SK-N-SH (cell line): ENCODE data around the gene BOC. TPM values are rescaled to one million over a fixed set of nuclear protein-coding genes. Genes with fewer than 3 reads are reported as not detected.

Experiments
- CTCF ChIA-PET: fragments of 300-600, 350-600 bp; formaldehyde crosslinking; extraction: SDS; loops from one replicate; lab custom pipeline; 2021; lab: Yijun Ruan, JAX
- POLR2A ChIA-PET: fragments of 350-600 bp; sonication (Branson Sonifier 250); formaldehyde crosslinking; extraction: SDS; loops from one replicate; lab custom pipeline; 2020; ENCODE audit warnings: antibody characterized with exemption, inconsistent platforms; lab: Yijun Ruan, JAX
- DNase-seq: peaks from one replicate; pipeline ENCODE4 v3.0.0; 2012
- H2AFZ ChIP-seq: fragments of 200-600 bp; sonication (generic); 2 replicates; pipeline ENCODE4 v1.8.1; 2016; ENCODE audit warnings: antibody characterized with exemption, mild to moderate bottlenecking, low read depth
- H3F3A ChIP-seq: fragments of 200-600 bp; sonication (generic); replicated peaks from 2 replicates; pipeline ENCODE3; 2016; ENCODE audit warnings: antibody characterized with exemption, mild to moderate bottlenecking; ENCODE audit not compliant: insufficient read depth
- H3K27ac ChIP-seq, 2 experiments: fragments of 200-500 bp in 1 of 2; fragments of 200-600 bp in 1 of 2; sonication (Bioruptor generic) in 1 of 2; sonication (generic), shearing (Covaris generic) in 1 of 2; 2 replicates each; pipeline versions ENCODE4 v1.5.1 to v1.6.1; 2014 to 2016; ENCODE audit warnings: low read depth in 2 of 2, inconsistent platforms in 1 of 2, low read length in 1 of 2, mild to moderate bottlenecking in 1 of 2, mixed read lengths in 1 of 2
- H3K27me3 ChIP-seq: fragments of 200-600 bp; sonication (generic), shearing (Covaris generic); 2 replicates; pipeline ENCODE4 v1.6.1; 2016; ENCODE audit warnings: mixed run types; ENCODE audit not compliant: insufficient read depth
- H3K36me3 ChIP-seq, 2 experiments: fragments of 200-500 bp in 1 of 2; fragments of 200-600 bp in 1 of 2; sonication (Bioruptor generic) in 1 of 2; sonication (generic) in 1 of 2; replicated peaks in 1 of 2; 2 replicates each; pipeline versions ENCODE3 to v1.5.1; 2014 to 2016; ENCODE audit warnings: low read length in 1 of 2, mild to moderate bottlenecking in 1 of 2; ENCODE audit not compliant: insufficient read depth in 2 of 2, control insufficient read depth in 1 of 2
- H3K4me1 ChIP-seq, 2 experiments: fragments of 200-500 bp in 1 of 2; fragments of 200-600 bp in 1 of 2; sonication (Bioruptor generic) in 1 of 2; sonication (generic), shearing (Covaris generic) in 1 of 2; 2 replicates each; pipeline versions ENCODE4 v1.5.1 to v1.6.1; 2014 to 2016; ENCODE audit warnings: low read depth in 1 of 2, low read length in 1 of 2, mixed run types in 1 of 2; ENCODE audit not compliant: insufficient read depth in 2 of 2, control insufficient read depth in 1 of 2
- H3K4me2 ChIP-seq: fragments of 200-600 bp; sonication (generic), shearing (Covaris generic); 2 replicates; pipeline ENCODE4 v1.6.1; 2017; ENCODE audit warnings: mixed run types
- H3K4me3 ChIP-seq, 2 experiments: fragments of 200-500 bp in 1 of 2; fragments of 200-600 bp in 1 of 2; sonication (Bioruptor generic) in 1 of 2; sonication (generic), shearing (Covaris generic) in 1 of 2; 2 replicates each; pipeline versions ENCODE4 v1.5.1 to v1.8.1; 2014 to 2016; ENCODE audit warnings: low read depth in 2 of 2, inconsistent platforms in 1 of 2, low read length in 1 of 2, mild to moderate bottlenecking in 1 of 2, mixed read lengths in 1 of 2, moderate library complexity in 1 of 2
- H3K79me2 ChIP-seq: fragments of 200-600 bp; sonication (generic); 2 replicates; pipeline ENCODE4 v1.8.1; 2017; ENCODE audit warnings: mild to moderate bottlenecking; ENCODE audit not compliant: insufficient read depth
- H3K9ac ChIP-seq: fragments of 200-600 bp; sonication (generic); 2 replicates; pipeline ENCODE4 v1.6.1; 2017; ENCODE audit warnings: mixed run types
- H3K9me2 ChIP-seq: fragments of 200-600 bp; sonication (generic); 2 replicates; pipeline ENCODE4 v1.6.1; 2017; ENCODE audit warnings: mixed run types
- H3K9me3 ChIP-seq: fragments of 200-600 bp; sonication (generic); 2 replicates; pipeline ENCODE4 v1.6.1; 2017; ENCODE audit warnings: mixed run types, mild to moderate bottlenecking, moderate library complexity
- H4K20me1 ChIP-seq: fragments of 200-600 bp; sonication (generic); 2 replicates; pipeline ENCODE4 v1.6.1; 2017; ENCODE audit warnings: mild to moderate bottlenecking, mixed run types; ENCODE audit not compliant: insufficient read depth
- ELF1 ChIP-seq: IDR thresholded peaks from 2 replicates; pipeline ENCODE4 v1.4.0; 2012
- EP300 ChIP-seq, 2 experiments: IDR thresholded peaks; 2 replicates each; pipeline versions ENCODE4 v1.4.0 to v1.6.1; 2012; ENCODE audit warnings: borderline replicate concordance in 1 of 2, low read depth in 1 of 2, low read length in 1 of 2
- EZH2phosphoT487 ChIP-seq: fragments of 200-600 bp; sonication (generic); IDR thresholded peaks from 2 replicates; pipeline ENCODE4 v1.6.1; 2017; ENCODE audit warnings: low read depth, mixed run types, mild to moderate bottlenecking, antibody characterized with exemption, moderate library complexity, borderline replicate concordance
- FOSL2 ChIP-seq: IDR thresholded peaks from 2 replicates; pipeline ENCODE4 v1.4.0; 2012; ENCODE audit warnings: low read depth, mild to moderate bottlenecking, moderate library complexity, borderline replicate concordance
- FOXJ3 ChIP-seq: sonication (generic); formaldehyde crosslinking; IDR thresholded peaks from 2 replicates; pipeline ENCODE4 v1.5.1; 2020; ENCODE audit warnings: mild to moderate bottlenecking, missing genetic modification reagents
- GABPA ChIP-seq: IDR thresholded peaks from 2 replicates; pipeline ENCODE4 v1.4.0; 2012; ENCODE audit warnings: low read depth, mild to moderate bottlenecking
- MEF2A ChIP-seq: IDR thresholded peaks from 2 replicates; pipeline ENCODE4 v1.4.0; 2012; ENCODE audit warnings: low read depth, borderline replicate concordance
- NFIC ChIP-seq: IDR thresholded peaks from 2 replicates; pipeline ENCODE4 v1.4.0; 2012; ENCODE audit warnings: borderline replicate concordance
- RCOR1 ChIP-seq: fragments of 150-350 bp; IDR thresholded peaks from 2 replicates; pipeline ENCODE4 v1.6.1; 2017; ENCODE audit warnings: antibody characterized with exemption, low read length
- RXRA ChIP-seq: IDR thresholded peaks from 2 replicates; pipeline ENCODE4 v1.4.0; 2012; ENCODE audit warnings: low read depth, mild to moderate bottlenecking, borderline replicate concordance
- SIN3A ChIP-seq: IDR thresholded peaks from 2 replicates; pipeline ENCODE4 v1.6.1; 2012; ENCODE audit warnings: low read depth, mild to moderate bottlenecking, low read length, moderate library complexity, borderline replicate concordance
- TAF1 ChIP-seq: IDR thresholded peaks from 2 replicates; pipeline ENCODE4 v1.6.1; 2012; ENCODE audit warnings: low read depth, mild to moderate bottlenecking, low read length, moderate library complexity, borderline replicate concordance
- TEAD4 ChIP-seq: IDR thresholded peaks from 2 replicates; pipeline ENCODE4 v1.4.0; 2012; ENCODE audit warnings: mild to moderate bottlenecking, borderline replicate concordance; ENCODE audit not compliant: insufficient read depth
- YY1 ChIP-seq: IDR thresholded peaks from 2 replicates; pipeline ENCODE4 v1.4.0; 2012; ENCODE audit warnings: low read depth, mild to moderate bottlenecking
- WGBS: methylation state at CpG from one replicate; pipeline ENCODE4 v1.1.6; 2017; ENCODE audit warnings: low lambda C conversion rate; 5-methylcytosine and 5-hydroxymethylcytosine counted together
- polyA plus RNA-seq, 3 experiments: library from polyadenylated mRNA; depleted of rRNA; stranded (reverse); fragments of >200 nt; gene quantifications; 2 replicates each; pipeline ENCODE4 v1.2.3, GENCODE V29; 2012
- TF ChIP-seq, protein P1 (sequence below): IDR thresholded peaks from 2 replicates; pipeline ENCODE4 v1.4.0; 2012; ENCODE audit warnings: low read depth, borderline replicate concordance
- TF ChIP-seq, protein P2 (sequence below): fragments of 200-600 bp; sonication (generic); IDR thresholded peaks from 2 replicates; pipeline ENCODE4 v1.6.1; 2017; ENCODE audit warnings: antibody characterized with exemption, mild to moderate bottlenecking, moderate library complexity
- TF ChIP-seq, protein P3 (sequence below): fragments of 150-350 bp; IDR thresholded peaks from 2 replicates; pipeline ENCODE4 v1.6.1; 2017; ENCODE audit warnings: antibody characterized with exemption, low read length, low read depth, borderline replicate concordance
- TF ChIP-seq, protein P4 (sequence below): fragments of 150-350 bp; IDR thresholded peaks from 2 replicates; pipeline ENCODE4 v1.6.1; 2016; ENCODE audit warnings: mild to moderate bottlenecking, low read depth, low read length
- TF ChIP-seq, protein P5 (sequence below): IDR thresholded peaks from 2 replicates; pipeline ENCODE4 v1.6.1; 2012; ENCODE audit warnings: mild to moderate bottlenecking, low read depth, low read length, moderate library complexity
- TF ChIP-seq, protein P6 (sequence below): IDR thresholded peaks from 2 replicates; pipeline ENCODE4 v1.4.0; 2012; ENCODE audit warnings: low read depth

The BOC gene
- polyA plus RNA-seq, 1 of the 3 experiments (the other 2 are of a cell fraction) = 6.6 TPM

DNA sequence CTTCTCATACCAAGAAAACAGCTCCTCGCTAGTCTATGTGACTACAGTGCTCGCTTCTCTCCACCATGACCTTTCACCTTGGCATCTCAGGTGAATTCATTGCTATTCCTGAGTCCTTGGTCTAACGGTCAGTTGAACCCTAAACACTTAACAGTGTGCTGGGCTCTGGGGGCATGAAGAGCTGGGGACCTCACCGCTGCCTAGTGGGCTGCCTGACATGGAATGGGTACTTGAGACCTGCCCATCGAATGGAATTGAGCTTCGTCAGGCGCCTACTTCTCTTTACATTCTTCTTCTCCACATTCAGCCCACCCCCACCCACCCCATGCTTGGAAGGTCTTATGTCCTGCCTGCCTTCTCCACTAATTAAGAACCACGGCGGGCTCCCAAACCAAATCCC, 22.1 kb downstream of the BOC start:
- Histone ChIP-seq H3K4me3 (no peak overlapping the region), H3K36me3 (no peaks in the 10 kb centered on the region), H3K9ac (no peak overlapping the region), H2AFZ (no peak overlapping the region), H3K4me2 (no peak overlapping the region), H3K27ac (no peak overlapping the region; a peak in 1 of 4 replicates), H3K4me1 (peaks cover 0 to 28% of the 10 kb centered on the region in 2 experiments; a peak in 1 of 4 replicates), H3K9me2 (no peaks in the 10 kb centered on the region), H4K20me1 (no peaks in the 10 kb centered on the region), H3F3A (peaks cover 12% of the 10 kb centered on the region), H3K27me3 (no peaks in the 10 kb centered on the region), H3K9me3 (no peaks in the 10 kb centered on the region), H3K79me2 (no peaks in the 10 kb centered on the region)
- CTCF ChIA-PET = interaction anchor here (1.5 to 2.7 kb wide), 3 partner anchors 14 to 54 kb away, joined by 3 to 9 read pairs (median 5); no protein-coding TSS in a partner anchor
- TF ChIP-seq GABPA (no peak), ELF1 (no peak), EZH2phosphoT487 (no peak), TEAD4 (no peak), RCOR1 (no peak), MEF2A (no peak), TAF1 (no peak), SIN3A (no peak), RXRA (no peak), EP300 (IDR thresholded peaks at IDR 0.05; ENCODE audit: borderline replicate concordance in 1 of 2, low read depth in 1 of 2, low read length in 1 of 2) (no peak), FOSL2 (no peak), YY1 (no peak), NFIC (no peak), FOXJ3 (CRISPR knock-in tag) (no peak)
- TF ChIP-seq, protein P1, sequence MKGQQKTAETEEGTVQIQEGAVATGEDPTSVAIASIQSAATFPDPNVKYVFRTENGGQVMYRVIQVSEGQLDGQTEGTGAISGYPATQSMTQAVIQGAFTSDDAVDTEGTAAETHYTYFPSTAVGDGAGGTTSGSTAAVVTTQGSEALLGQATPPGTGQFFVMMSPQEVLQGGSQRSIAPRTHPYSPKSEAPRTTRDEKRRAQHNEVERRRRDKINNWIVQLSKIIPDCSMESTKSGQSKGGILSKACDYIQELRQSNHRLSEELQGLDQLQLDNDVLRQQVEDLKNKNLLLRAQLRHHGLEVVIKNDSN = no peak
- TF ChIP-seq, protein P2, sequence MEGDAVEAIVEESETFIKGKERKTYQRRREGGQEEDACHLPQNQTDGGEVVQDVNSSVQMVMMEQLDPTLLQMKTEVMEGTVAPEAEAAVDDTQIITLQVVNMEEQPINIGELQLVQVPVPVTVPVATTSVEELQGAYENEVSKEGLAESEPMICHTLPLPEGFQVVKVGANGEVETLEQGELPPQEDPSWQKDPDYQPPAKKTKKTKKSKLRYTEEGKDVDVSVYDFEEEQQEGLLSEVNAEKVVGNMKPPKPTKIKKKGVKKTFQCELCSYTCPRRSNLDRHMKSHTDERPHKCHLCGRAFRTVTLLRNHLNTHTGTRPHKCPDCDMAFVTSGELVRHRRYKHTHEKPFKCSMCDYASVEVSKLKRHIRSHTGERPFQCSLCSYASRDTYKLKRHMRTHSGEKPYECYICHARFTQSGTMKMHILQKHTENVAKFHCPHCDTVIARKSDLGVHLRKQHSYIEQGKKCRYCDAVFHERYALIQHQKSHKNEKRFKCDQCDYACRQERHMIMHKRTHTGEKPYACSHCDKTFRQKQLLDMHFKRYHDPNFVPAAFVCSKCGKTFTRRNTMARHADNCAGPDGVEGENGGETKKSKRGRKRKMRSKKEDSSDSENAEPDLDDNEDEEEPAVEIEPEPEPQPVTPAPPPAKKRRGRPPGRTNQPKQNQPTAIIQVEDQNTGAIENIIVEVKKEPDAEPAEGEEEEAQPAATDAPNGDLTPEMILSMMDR = no peak
- TF ChIP-seq, protein P3, sequence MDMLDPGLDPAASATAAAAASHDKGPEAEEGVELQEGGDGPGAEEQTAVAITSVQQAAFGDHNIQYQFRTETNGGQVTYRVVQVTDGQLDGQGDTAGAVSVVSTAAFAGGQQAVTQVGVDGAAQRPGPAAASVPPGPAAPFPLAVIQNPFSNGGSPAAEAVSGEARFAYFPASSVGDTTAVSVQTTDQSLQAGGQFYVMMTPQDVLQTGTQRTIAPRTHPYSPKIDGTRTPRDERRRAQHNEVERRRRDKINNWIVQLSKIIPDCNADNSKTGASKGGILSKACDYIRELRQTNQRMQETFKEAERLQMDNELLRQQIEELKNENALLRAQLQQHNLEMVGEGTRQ = no peak
- TF ChIP-seq, protein P4, sequence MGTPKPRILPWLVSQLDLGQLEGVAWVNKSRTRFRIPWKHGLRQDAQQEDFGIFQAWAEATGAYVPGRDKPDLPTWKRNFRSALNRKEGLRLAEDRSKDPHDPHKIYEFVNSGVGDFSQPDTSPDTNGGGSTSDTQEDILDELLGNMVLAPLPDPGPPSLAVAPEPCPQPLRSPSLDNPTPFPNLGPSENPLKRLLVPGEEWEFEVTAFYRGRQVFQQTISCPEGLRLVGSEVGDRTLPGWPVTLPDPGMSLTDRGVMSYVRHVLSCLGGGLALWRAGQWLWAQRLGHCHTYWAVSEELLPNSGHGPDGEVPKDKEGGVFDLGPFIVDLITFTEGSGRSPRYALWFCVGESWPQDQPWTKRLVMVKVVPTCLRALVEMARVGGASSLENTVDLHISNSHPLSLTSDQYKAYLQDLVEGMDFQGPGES = no peak
- TF ChIP-seq, protein P5, sequence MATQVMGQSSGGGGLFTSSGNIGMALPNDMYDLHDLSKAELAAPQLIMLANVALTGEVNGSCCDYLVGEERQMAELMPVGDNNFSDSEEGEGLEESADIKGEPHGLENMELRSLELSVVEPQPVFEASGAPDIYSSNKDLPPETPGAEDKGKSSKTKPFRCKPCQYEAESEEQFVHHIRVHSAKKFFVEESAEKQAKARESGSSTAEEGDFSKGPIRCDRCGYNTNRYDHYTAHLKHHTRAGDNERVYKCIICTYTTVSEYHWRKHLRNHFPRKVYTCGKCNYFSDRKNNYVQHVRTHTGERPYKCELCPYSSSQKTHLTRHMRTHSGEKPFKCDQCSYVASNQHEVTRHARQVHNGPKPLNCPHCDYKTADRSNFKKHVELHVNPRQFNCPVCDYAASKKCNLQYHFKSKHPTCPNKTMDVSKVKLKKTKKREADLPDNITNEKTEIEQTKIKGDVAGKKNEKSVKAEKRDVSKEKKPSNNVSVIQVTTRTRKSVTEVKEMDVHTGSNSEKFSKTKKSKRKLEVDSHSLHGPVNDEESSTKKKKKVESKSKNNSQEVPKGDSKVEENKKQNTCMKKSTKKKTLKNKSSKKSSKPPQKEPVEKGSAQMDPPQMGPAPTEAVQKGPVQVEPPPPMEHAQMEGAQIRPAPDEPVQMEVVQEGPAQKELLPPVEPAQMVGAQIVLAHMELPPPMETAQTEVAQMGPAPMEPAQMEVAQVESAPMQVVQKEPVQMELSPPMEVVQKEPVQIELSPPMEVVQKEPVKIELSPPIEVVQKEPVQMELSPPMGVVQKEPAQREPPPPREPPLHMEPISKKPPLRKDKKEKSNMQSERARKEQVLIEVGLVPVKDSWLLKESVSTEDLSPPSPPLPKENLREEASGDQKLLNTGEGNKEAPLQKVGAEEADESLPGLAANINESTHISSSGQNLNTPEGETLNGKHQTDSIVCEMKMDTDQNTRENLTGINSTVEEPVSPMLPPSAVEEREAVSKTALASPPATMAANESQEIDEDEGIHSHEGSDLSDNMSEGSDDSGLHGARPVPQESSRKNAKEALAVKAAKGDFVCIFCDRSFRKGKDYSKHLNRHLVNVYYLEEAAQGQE = no peak
- TF ChIP-seq, protein P6, sequence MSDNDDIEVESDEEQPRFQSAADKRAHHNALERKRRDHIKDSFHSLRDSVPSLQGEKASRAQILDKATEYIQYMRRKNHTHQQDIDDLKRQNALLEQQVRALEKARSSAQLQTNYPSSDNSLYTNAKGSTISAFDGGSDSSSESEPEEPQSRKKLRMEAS = no peak
- DNase-seq = no peak
- POLR2A ChIA-PET = no interaction called here
- 92% methylated on average over 9 of the region's 9 CpGs for WGBS
